Stimulated activated CD8-positive, alpha-beta memory T cell treated with anti-CD3 and anti-CD28 coated beads, Interleukin-4, amount 100 ng/mL, for 48 hours (primary cell): ENCODE data around the gene PCDHGA6.
"Not testable (repeated sequence)": the region's sequence is repeated elsewhere in the genome, so short reads cannot be mapped to it uniquely, and the experiment has no call there.

Source experiments
- DNase-seq: peaks from one replicate; pipeline ENCODE4 v3.0.0-alpha.2; 2020

Gene PCDHGA6

DNA sequence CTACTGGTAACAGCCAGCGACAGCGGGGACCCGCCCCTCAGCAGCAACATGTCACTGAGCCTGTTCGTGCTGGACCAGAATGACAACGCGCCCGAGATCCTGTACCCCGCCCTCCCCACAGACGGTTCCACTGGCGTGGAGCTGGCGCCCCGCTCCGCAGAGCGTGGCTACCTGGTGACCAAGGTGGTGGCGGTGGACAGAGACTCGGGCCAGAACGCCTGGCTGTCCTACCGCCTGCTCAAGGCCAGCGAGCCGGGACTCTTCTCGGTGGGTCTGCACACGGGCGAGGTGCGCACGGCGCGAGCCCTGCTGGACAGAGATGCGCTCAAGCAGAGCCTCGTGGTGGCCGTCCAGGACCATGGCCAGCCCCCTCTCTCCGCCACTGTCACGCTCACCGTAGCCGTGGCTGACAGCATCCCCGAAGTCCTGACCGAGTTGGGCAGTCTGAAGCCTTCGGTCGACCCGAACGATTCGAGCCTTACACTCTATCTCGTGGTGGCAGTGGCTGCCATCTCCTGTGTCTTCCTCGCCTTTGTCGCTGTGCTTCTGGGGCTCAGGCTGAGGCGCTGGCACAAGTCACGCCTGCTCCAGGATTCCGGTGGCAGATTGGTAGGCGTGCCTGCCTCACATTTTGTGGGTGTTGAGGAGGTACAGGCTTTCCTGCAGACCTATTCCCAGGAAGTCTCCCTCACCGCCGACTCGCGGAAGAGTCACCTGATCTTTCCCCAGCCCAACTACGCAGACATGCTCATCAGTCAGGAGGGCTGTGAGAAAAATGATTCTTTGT lies 20.9 kb downstream of the PCDHGA6 start:
- DNase-seq, result not testable (repeated sequence)

GRCh38 chr5:141397756-141398551 lies 24.3 kb downstream of the PCDHGA6 start, which contains the start of gene PCDHGB5:
Gene PCDHGB5 (plus strand): TSS chr5:141397947. CDS start chr5:141398128, 181 bp downstream.
- peak; percentile 52 for DNase-seq

- DNase-seq, result no peak
These were observed 24.9 kb downstream of the PCDHGA6 start for GRCh38 chr5:141398608-141399007.

GRCh38 chr5:141399555-141400258 lies 26.0 kb downstream of the PCDHGA6 start:
- DNase-seq, result no peak

DNA sequence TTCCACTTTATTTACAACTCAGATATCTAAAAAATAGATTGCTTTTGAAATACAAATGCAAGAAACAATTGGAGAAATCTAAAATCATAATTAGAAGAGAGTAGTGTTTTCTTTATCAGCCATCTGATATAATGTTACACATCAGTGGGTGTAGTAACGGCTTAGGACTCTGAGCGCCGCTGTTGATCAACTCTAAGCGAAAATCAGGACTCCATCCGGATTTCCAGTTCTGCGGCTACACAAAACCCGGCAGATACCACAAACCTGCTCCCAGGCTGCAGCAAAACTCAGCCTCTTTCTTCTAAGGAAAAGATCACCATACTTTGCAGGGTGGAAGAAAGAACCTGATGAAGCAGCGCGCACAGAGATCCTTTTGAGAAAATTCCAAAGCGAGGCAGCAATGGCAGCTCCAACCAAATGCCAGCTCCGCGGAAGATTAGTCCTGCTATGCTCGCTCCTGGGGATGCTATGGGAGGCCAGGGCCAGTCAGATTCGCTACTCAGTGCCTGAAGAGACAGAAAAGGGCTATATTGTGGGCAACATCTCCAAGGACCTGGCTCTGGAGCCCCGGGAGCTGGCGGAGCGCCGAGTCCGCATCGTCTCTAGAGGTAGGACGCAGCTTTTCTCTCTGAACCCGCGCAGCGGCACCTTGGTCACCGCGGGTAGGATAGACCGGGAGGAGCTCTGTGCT lies 29.0 kb downstream of the PCDHGA6 start, which contains the start of gene PCDHGA9:
TSS of gene PCDHGA9 (plus strand) at position 226 of the 691 bp plus-strand sequence. CDS start at position 401, 175 bp downstream.
- no peak for DNase-seq

DNA sequence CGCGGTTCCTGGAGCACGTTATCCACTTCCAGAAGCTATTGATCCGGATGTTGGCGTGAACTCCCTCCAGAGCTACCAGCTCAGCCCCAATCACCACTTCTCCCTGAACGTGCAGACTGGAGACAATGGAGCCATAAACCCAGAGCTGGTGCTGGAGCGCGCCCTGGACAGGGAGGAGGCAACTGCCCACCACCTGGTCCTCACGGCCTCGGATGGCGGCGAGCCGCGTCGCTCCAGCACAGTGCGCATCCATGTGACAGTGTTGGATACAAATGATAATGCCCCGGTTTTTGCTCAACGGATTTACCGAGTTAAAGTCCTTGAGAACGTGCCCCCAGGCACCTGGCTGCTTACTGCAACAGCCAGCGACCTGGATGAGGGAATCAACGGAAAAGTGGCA lies 29.7 kb downstream of the PCDHGA6 start:
- no peak for DNase-seq

DNA sequence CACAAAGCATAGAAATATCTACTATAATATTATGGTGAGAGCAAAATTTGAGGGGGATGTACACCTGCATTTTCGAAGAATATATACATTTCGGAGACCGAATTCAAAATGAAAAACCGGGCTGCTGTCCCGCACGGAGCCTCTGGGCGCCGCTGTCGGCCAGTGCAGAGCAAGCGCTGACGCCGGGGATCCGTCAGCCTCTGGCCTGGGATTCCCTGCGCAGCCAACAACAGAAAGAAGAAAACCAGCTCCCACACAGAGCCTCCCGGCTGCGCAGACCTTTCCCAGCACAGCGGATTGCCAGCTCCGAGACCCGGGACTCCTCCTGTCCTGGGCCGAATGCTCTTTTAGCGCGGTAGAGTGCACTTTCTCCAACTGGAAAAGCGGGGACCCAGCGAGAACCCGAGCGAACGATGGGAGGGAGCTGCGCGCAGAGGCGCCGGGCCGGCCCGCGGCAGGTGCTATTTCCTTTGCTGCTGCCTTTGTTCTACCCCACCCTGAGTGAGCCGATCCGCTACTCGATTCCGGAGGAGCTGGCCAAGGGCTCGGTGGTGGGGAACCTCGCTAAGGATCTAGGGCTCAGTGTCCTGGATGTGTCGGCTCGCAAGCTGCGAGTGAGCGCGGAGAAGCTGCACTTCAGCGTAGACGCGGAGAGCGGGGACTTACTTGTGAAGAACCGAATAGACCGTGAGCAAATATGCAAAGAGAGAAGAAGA lies 34.3 kb downstream of the PCDHGA6 start, which contains the start of gene PCDHGB6:
TSS of gene PCDHGB6 (plus strand) at position 232 of the 716 bp plus-strand sequence. CDS start at position 414, 182 bp downstream.
- peak; percentile 63 for DNase-seq

DNA sequence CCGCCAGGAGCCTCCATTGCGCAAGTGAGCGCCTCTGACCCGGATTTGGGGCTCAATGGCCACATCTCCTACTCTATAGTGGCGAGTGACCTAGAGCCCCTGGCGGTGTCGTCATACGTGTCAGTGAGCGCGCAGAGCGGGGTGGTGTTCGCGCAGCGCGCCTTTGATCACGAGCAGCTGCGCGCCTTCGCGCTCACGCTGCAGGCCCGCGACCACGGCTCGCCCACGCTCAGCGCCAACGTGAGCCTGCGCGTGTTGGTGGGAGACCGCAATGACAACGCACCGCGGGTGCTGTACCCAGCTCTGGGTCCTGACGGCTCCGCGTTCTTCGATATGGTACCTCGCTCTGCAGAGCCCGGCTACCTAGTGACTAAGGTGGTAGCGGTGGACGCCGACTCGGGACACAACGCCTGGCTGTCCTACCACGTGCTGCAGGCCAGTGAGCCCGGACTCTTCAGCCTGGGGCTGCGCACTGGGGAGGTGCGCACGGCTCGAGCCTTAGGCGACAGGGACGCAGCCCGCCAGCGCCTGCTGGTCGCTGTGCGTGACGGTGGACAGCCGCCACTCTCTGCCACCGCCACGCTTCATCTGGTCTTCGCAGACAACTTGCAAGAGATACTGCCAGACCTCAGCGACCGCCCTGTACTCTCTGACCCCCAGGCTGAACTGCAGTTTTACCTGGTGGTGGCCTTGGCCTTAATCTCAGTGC lies 36.1 kb downstream of the PCDHGA6 start:
- no peak for DNase-seq

- no peak for DNase-seq
These were observed 37.9 kb downstream of the PCDHGA6 start for GRCh38 chr5:141411575-141411974.

- DNase-seq, result peak; percentile 66
These were observed 39.3 kb downstream of the PCDHGA6 start, which contains the start of gene PCDHGA10 for GRCh38 chr5:141412854-141413539. Gene PCDHGA10 (plus strand): TSS chr5:141412987. CDS start chr5:141413176, 189 bp downstream.

- no peak for DNase-seq
These were observed 39.9 kb downstream of the PCDHGA6 start for GRCh38 chr5:141413540-141414069.

DNA sequence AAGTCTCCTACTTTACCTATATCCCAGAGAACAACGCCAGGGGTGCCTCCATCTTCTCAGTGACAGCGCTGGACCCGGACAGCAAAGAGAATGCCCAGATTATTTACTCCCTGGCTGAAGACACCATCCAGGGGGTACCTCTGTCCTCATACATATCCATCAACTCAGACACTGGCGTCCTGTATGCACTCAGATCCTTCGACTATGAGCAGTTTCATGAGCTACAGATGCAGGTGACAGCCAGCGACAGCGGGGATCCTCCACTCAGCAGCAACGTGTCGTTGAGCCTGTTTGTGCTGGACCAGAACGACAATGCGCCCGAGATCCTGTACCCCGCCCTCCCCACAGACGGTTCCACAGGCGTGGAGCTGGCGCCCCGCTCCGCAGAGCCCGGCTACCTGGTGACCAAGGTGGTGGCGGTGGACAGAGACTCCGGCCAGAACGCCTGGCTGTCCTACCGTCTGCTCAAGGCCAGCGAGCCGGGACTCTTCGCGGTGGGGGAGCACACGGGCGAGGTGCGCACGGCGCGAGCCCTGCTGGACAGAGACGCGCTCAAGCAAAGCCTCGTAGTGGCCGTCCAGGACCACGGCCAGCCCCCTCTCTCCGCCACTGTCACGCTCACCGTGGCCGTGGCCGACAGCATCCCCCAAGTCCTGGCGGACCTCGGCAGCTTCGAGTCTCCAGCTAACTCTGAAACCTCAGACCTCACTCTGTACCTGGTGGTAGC lies 41.0 kb downstream of the PCDHGA6 start:
- not testable (repeated sequence) for DNase-seq

DNA sequence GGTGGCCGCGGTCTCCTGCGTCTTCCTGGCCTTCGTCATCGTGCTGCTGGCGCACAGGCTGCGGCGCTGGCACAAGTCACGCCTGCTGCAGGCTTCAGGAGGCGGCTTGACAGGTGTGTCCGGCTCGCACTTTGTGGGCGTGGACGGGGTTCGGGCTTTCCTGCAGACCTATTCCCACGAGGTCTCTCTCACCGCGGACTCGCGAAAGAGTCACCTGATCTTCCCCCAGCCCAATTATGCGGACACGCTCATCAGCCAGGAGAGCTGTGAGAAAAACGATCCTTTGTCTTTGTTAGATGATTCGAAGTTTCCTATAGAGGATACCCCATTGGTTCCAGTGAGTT lies 41.6 kb downstream of the PCDHGA6 start:
- not testable (repeated sequence) for DNase-seq

DNA sequence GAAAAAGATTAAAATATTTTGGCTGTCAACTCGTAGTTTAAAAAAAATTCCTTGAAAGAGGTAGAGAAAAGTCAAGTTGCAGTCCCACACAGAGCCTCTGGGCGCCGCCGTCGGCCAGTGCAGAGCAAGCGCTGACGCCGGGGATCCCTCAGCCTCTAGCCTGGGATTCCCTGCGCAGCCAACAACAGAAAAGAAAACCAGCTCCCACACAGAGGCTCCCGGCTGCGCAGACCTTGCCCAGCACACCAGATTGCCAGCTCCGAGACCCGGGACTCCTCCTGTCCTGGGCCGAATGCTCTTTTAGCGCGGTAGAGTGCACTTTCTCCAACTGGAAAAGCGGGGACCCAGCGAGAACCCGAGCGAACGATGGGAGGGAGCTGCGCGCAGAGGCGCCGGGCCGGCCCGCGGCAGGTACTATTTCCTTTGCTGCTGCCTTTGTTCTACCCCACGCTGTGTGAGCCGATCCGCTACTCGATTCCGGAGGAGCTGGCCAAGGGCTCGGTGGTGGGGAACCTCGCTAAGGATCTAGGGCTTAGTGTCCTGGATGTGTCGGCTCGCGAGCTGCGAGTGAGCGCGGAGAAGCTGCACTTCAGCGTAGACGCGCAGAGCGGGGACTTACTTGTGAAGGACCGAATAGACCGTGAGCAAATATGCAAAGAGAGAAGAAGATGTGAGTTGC lies 43.9 kb downstream of the PCDHGA6 start, which contains the start of gene PCDHGB7:
TSS of gene PCDHGB7 (plus strand) at position 184 of the 679 bp plus-strand sequence. CDS start at position 367, 183 bp downstream.
- DNase-seq, result peak; percentile 76

GRCh38 chr5:141419074-141419880 lies 45.6 kb downstream of the PCDHGA6 start:
- no peak for DNase-seq

DNA sequence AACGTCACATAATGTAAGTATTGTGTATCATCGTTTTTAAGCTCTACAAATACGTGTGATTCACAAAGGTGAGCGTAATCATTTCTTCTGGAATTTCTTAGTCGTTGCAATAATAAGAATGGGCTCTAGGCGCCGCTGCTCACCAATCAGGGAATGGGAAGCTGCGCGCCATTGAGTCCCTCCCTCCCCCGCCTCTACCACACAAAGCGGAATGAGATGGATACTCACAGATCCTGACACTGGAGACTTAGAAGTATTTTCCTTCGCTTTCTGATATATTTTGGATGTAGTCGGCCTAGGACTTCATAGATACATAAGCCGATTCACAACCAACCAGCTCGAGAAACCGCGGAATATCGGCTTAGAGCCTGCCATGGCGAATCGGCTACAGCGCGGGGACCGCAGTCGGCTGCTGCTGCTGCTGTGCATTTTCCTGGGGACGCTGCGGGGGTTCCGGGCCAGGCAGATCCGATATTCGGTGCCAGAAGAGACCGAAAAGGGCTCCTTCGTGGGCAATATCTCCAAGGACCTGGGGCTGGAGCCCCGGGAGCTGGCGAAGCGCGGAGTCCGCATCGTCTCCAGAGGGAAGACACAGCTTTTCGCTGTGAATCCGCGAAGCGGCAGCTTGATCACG lies 47.3 kb downstream of the PCDHGA6 start, which contains the start of gene PCDHGA11:
TSS of gene PCDHGA11 (plus strand) at position 197 of the 634 bp plus-strand sequence. CDS start at position 374, 177 bp downstream.
- peak; percentile 77 for DNase-seq

DNA sequence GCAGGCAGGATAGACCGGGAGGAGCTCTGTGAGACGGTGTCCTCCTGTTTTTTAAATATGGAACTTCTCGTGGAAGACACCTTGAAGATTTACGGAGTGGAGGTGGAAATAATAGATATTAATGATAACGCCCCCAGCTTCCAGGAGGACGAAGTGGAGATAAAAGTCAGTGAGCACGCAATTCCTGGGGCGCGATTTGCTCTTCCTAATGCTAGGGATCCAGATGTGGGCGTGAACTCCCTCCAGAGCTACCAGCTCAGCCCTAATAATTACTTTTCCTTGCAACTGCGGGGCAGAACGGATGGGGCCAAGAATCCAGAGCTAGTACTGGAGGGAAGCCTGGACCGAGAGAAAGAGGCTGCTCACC lies 47.8 kb downstream of the PCDHGA6 start:
- DNase-seq, result no peak
